ENCODE results near the gene MYADML2.

The MYADML2 gene

GRCh38 chr17:81909966-81910839 is 36.8 kb downstream of the MYADML2 start:
- no peak for DNase-seq (ENCODE audit: low read depth)

- no peak for DNase-seq (ENCODE audit: low read depth)
These were observed 37.8 kb downstream of the MYADML2 start for GRCh38 chr17:81909231-81909630.

- DNase-seq (ENCODE audit: low read depth) = no peak
These were observed 38.2 kb downstream of the MYADML2 start for GRCh38 chr17:81908793-81909192.

- no peak for DNase-seq (ENCODE audit: low read depth)
These were observed 39.6 kb downstream of the MYADML2 start for GRCh38 chr17:81907219-81908145.

- DNase-seq (ENCODE audit: low read depth) = no peak
These were observed 40.4 kb downstream of the MYADML2 start for GRCh38 chr17:81906476-81907218.

- no peak for DNase-seq (ENCODE audit: low read depth)
These were observed 41.0 kb downstream of the MYADML2 start for GRCh38 chr17:81905993-81906392.

GRCh38 chr17:81905424-81905875 is 41.6 kb downstream of the MYADML2 start:
- no peak for DNase-seq (ENCODE audit: low read depth)

GRCh38 chr17:81904600-81905423 is 42.2 kb downstream of the MYADML2 start:
- no peak for DNase-seq (ENCODE audit: low read depth)

GRCh38 chr17:81903896-81904599 is 43.0 kb downstream of the MYADML2 start:
- no peak for DNase-seq (ENCODE audit: low read depth)

- no peak for DNase-seq (ENCODE audit: low read depth)
These were observed 43.6 kb downstream of the MYADML2 start for GRCh38 chr17:81903415-81903831.

- no peak for DNase-seq (ENCODE audit: low read depth)
These were observed 44.2 kb downstream of the MYADML2 start for GRCh38 chr17:81902653-81903414.

GRCh38 chr17:81902023-81902652 is 44.9 kb downstream of the MYADML2 start, which contains the start of gene NPB:
Gene NPB, plus strand, starts transcription at chr17:81902238. Its CDS starts 40 bp downstream, at chr17:81902278.
- DNase-seq (ENCODE audit: low read depth) = no peak

GRCh38 chr17:81901167-81902022 is 45.6 kb downstream of the MYADML2 start:
- no peak for DNase-seq (ENCODE audit: low read depth)

GRCh38 chr17:81900181-81900820 is 46.7 kb downstream of the MYADML2 start:
- DNase-seq (ENCODE audit: low read depth) = no peak

- no peak for DNase-seq (ENCODE audit: low read depth)
These were observed 47.4 kb downstream of the MYADML2 start for GRCh38 chr17:81899514-81900166.

GRCh38 chr17:81898885-81899284 is 48.1 kb downstream of the MYADML2 start:
- DNase-seq (ENCODE audit: low read depth) = no peak

Data from stimulated activated CD8-positive, alpha-beta memory T cell treated with anti-CD3 and anti-CD28 coated beads, Interleukin-15, amount 100 ng/mL, for 1 hour (primary cell).